ENCODE measurements around the gene IFT80. TPM values are rescaled to one million over a fixed set of nuclear protein-coding genes. Genes with fewer than 3 reads are reported as not detected.

IFT80 gene
- 34.9 to 37.9 TPM (median 35.2 TPM) in 3 replicates for total RNA-seq

- no peak for TF ChIP-seq CTCF (IDR thresholded peaks at IDR 0.05; ENCODE audit: unreplicated experiment)
- no peaks in the 10 kb centered on the region for H3K9me3 Mint-ChIP-seq
- no peaks in the 10 kb centered on the region for H3K27me3 Mint-ChIP-seq (ENCODE audit: low read depth)
- no peaks in the 10 kb centered on the region for H3K36me3 Mint-ChIP-seq
- peak within 1 kb of the TSS; percentile 94 for H3K4me3 Mint-ChIP-seq
- peak; percentile 92 to 94 for DNase-seq (ENCODE audit: low spot score in 2 of 2, unreplicated experiment in 2 of 2)
- peaks cover 44% of the 10 kb centered on the region for H3K4me1 Mint-ChIP-seq
- peak within 1 kb of the TSS; percentile 100 for H3K27ac Mint-ChIP-seq
Observed at GRCh38 chr3:160399125-160400029, at the start of gene IFT80, which contains the start of gene SMC4. TSS of gene IFT80 (minus strand) at chr3:160399225. CDS start at chr3:160384600, 14,625 bp downstream. TSS of gene SMC4 (plus strand) at chr3:160399650. CDS start at chr3:160400827, 1,177 bp downstream.

GRCh38 chr3:160447544-160447943 lies 48.5 kb upstream of the IFT80 start:
- Mint-ChIP-seq H3K4me1 (peaks cover 24% of the 10 kb centered on the region), H3K27me3 (ENCODE audit: low read depth) (peaks cover 5% of the 10 kb centered on the region), H3K36me3 (peaks cover 14% of the 10 kb centered on the region), H3K27ac (no peak overlapping the region), H3K9me3 (peaks cover 12% of the 10 kb centered on the region), H3K4me3 (peak overlapping the region; percentile 13)
- DNase-seq (ENCODE audit: low spot score in 2 of 2, unreplicated experiment in 2 of 2) = no peak
- TF ChIP-seq CTCF (IDR thresholded peaks at IDR 0.05; ENCODE audit: unreplicated experiment) = no peak

- H3K9me3 Mint-ChIP-seq = peaks cover 12% of the 10 kb centered on the region
- TF ChIP-seq CTCF (IDR thresholded peaks at IDR 0.05; ENCODE audit: unreplicated experiment) = no peak
- peaks cover 17% of the 10 kb centered on the region for H3K36me3 Mint-ChIP-seq
- H3K4me1 Mint-ChIP-seq = peaks cover 24% of the 10 kb centered on the region
- H3K4me3 Mint-ChIP-seq = no peak overlapping the region
- no peak overlapping the region for H3K27ac Mint-ChIP-seq
- H3K27me3 Mint-ChIP-seq (ENCODE audit: low read depth) = peaks cover 5% of the 10 kb centered on the region
- no peak for DNase-seq (ENCODE audit: low spot score in 2 of 2, unreplicated experiment in 2 of 2)
Observed at GRCh38 chr3:160446522-160447056, 47.6 kb upstream of the IFT80 start.

GRCh38 chr3:160445854-160446253 lies 46.8 kb upstream of the IFT80 start:
- no peak for DNase-seq (ENCODE audit: low spot score in 2 of 2, unreplicated experiment in 2 of 2)
- peaks cover 12% of the 10 kb centered on the region for H3K9me3 Mint-ChIP-seq
- H3K27ac Mint-ChIP-seq = peak overlapping the region; percentile 34
- peaks cover 24% of the 10 kb centered on the region for H3K4me1 Mint-ChIP-seq
- no peak overlapping the region for H3K4me3 Mint-ChIP-seq
- peaks cover 19% of the 10 kb centered on the region for H3K36me3 Mint-ChIP-seq
- TF ChIP-seq CTCF (IDR thresholded peaks at IDR 0.05; ENCODE audit: unreplicated experiment) = no peak
- H3K27me3 Mint-ChIP-seq (ENCODE audit: low read depth) = peaks cover 5% of the 10 kb centered on the region

GRCh38 chr3:160444411-160444810 lies 45.4 kb upstream of the IFT80 start:
- H3K9me3 Mint-ChIP-seq = peaks cover 7% of the 10 kb centered on the region
- peaks cover 27% of the 10 kb centered on the region for H3K36me3 Mint-ChIP-seq
- no peak for TF ChIP-seq CTCF (IDR thresholded peaks at IDR 0.05; ENCODE audit: unreplicated experiment)
- H3K4me3 Mint-ChIP-seq = no peak overlapping the region
- H3K4me1 Mint-ChIP-seq = peaks cover 18% of the 10 kb centered on the region
- no peaks in the 10 kb centered on the region for H3K27me3 Mint-ChIP-seq (ENCODE audit: low read depth)
- no peak overlapping the region for H3K27ac Mint-ChIP-seq
- DNase-seq (ENCODE audit: low spot score in 2 of 2, unreplicated experiment in 2 of 2) = no peak
